NCI-H2196 treated with DMSO at 0.1 percent for 48 hours (cell line): ENCODE measurements around the gene CEP126.
A peak's percentile ranks its signal among the peaks of the same experiment; 100 is the strongest.
"Not testable (repeated sequence)": the region's sequence is repeated elsewhere in the genome, so short reads cannot be mapped to it uniquely, and the experiment has no call there.

Experiments
- DNase-seq: peaks from one replicate; lab custom pipeline; 2025; ENCODE audit not compliant: unreplicated experiment; lab: John Stamatoyannopoulos, UW

Gene CEP126

GRCh38 chr11:101931692-101932091, 16.9 kb downstream of the CEP126 start:
- DNase-seq, result no peak

DNA sequence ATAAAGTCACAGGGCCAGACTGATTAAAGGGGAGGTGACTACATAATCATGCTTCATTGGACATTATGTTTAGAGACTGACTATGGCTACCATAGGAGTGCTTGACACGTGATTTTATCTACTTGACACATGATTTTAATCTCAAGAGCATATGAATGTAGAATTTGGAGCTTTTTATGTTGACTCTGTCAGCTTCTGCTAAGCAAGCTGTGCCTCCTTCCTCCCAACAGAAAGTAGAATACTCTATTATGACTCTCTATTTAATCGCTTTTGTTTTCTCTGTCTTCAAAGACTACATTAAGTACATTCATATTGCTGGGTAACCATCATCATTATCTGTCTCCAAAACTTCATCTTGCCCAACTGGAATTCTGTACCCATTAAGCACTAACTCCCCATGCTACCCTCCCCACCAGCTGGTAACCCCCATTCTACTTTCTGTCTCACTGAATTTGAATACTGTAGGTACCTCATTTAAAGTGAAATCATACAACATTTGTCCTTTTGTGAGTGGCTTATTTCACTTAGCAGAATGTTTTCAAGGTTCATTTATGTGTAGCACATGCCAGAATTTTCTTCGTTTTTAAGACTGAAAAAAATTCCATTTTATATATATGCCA, 26.2 kb downstream of the CEP126 start:
- DNase-seq, result no peak

GRCh38 chr11:101944923-101945322, 30.1 kb downstream of the CEP126 start:
- no peak for DNase-seq

DNA sequence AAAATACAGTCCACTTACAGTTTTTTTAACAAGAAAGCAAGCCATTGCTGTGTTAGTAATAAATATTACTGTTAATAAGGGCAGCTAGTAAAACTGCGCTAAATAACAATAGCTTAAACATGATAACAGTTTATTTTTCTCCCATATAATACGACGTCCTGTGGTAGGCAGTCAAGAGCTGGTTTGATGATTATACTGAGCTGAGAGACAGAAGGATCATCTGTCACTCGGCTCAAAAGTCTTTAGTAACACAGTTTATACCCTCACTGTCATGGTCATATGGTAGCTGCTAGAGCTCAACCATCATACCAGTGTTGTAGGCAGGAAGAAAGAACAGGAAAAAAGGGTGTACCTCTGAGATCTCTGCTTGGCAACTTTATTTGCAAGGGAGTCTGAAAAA, 30.6 kb downstream of the CEP126 start:
- no peak for DNase-seq

- no peak for DNase-seq
These were observed 34.9 kb downstream of the CEP126 start for GRCh38 chr11:101949680-101950220.

DNA sequence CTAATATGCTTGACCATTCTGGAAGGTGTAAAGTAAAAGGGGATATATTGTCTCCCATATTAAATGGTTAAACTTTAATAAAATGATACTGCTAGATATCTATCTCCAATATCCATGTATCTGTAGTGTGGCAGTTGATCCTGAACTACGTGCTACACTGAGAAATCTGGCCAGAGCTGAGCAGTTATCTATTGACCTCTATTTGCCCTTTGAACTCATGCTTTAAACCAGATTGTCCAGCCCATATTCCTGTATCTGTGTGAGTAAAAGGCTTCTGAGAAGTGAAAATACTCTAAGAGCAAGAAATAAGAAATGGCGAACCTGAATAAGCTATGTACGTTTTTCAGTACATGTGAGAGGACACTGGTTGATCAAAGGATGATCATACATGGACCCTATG, 40.5 kb downstream of the CEP126 start:
- no peak for DNase-seq

DNA sequence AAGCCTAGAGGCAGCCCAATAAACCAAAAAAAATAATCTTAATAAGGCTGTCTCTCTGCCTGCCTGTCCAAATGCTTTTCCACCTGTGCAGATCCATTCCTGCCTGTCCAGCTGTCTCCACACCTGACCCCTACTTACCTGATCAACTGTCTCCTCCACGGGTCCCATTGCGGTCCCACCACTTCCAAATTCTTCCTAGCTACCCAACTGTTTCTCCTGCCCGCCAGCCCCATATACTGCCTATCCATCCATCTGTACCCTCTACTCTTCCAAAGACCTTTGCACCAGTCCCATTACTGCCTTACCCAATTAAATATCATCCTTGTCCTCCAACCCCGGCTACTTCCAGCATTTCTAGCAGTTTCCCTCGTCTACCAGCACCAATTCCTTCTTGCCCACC, 40.9 kb downstream of the CEP126 start:
- DNase-seq, result no peak

DNA sequence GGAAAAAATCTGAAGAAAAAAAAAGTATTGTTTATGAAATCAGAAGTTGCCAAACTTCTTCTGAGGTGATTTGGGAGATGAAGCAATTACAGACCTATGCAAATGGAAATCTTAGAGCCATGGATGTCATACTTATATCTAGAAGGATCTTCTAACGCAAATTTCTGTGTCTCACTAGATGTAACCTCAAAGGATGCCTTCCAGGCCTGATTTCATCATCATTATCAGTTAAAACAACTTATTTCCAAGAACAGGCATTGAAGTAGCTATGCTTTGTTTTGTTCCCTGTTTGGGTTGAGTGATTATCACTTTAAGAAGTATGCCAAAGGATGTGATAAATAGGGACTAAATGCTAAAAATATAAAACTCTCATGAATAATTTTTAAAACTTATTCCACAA, 45.4 kb downstream of the CEP126 start:
- no peak for DNase-seq

- not testable (repeated sequence) for DNase-seq
These were observed 49.4 kb downstream of the CEP126 start for GRCh38 chr11:101964200-101964599.

- no peak for DNase-seq
These were observed 59.4 kb downstream of the CEP126 start for GRCh38 chr11:101974255-101974654.

GRCh38 chr11:101974771-101975170, 60.0 kb downstream of the CEP126 start:
- DNase-seq, result no peak

GRCh38 chr11:101975734-101976133, 60.9 kb downstream of the CEP126 start:
- no peak for DNase-seq

DNA sequence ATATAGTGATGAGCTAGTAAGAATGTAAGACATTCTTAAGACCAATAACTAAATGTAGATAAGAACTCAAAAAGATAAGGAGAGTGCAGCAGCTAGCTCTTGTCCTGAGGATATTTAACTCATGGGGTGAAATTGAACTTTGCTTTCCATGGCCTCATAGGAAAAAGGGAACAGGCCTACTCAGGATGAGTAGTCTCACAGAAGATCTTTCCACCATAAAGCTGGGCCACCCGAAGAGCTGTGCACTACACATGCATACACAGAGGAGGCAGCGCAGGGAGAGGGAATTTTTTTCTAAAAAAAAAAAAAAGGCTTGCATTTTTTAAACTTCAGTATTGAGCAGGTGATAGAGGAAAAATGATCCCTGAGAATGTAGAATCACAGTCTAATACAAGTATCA, 72.6 kb downstream of the CEP126 start:
- no peak for DNase-seq

GRCh38 chr11:101993172-101993571, 78.4 kb downstream of the CEP126 start:
- no peak for DNase-seq

DNA sequence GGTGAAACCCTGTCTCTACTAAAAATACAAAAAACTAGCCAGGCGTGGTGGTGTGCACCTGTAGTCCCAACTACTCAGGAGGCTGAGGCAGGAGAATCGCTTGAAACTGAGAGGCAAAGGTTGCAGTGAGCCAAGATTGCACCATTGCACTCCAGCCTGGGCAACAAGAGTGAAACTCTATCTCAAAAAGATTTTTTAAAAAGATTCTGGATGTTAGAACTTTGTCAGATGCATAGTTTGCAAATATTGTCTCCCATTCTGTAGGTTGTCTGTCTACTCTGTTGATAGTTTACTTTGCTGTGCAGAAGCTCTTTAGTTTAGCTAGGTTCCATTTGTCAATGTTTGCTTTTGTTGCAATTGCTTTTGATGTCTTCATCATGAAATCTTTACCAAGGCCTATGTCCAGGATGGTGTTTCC, 79.3 kb downstream of the CEP126 start:
- DNase-seq, result not testable (repeated sequence)

DNA sequence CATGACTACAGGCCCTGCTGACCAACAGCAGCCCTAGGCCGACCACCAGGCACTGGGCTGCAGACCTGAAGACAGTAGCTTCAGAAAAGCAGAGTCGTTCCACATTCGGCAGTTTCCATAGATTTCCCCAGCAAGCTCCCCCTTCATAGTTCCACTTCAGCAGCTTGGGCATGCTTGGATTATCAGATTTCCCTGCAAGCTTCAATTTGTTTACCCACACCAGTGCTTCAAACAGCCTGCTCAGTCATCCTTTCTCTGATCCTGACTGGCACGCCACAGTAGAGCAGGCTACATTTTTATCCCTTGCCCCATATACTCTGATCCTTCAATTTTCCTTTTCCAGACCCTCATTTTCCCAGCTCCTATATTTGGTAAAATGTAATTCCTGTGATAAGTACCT, 81.3 kb downstream of the CEP126 start:
- DNase-seq, result no peak

DNA sequence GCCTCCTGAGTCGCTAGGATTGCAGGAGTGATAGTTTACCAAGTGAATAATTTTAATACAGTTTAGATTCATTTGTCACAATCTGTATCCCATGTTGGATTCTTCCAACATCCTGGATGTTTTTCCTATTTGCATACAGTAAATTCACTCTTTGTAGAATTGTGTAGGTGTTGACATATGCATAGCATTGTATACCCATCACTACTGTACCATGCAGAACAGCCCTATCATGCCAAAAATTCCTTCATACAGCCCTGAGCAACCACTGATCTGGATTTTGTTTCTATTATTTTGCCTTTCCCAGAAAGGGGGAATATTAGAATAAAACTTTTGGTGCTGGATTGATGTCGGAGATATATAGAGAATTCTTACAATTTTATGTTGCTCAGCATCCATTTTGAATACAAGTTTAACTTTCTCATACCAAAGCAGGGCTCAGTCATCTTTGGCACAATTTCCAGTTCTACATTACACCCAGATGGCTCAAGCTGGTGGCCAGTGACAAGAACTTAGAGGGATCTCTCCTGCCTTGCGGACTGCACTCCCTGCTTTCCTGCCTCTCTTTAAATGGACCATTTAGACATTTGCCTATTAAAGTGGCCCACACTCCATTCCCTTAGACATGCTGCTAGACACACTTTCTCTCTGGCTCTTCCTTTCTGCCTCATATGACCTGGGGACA, 87.0 kb downstream of the CEP126 start:
- no peak for DNase-seq

- DNase-seq, result no peak
These were observed 89.4 kb downstream of the CEP126 start for GRCh38 chr11:102004220-102004619.

DNA sequence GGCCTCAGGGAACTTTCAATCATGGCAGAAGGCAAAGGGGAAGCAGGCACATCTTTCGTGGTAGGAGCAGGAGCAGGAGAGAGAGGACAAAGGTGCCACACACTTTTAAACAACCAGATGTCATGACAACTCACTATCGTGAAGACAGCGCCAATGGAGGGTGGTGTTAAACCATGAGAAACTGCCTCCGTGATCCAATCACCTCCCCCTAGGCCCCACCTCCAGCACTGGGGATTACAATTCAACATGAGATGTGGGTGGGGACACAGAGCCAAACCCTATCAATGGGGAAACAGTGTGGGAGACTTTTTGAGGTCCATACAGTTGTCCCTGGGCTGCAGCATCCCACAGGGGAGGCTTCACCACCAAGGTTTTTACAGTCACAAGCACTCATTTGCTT, 90.5 kb downstream of the CEP126 start:
- no peak for DNase-seq

- DNase-seq, result no peak
These were observed 92.2 kb downstream of the CEP126 start for GRCh38 chr11:102006835-102007566.

GRCh38 chr11:102007567-102008437, 93.0 kb downstream of the CEP126 start:
- DNase-seq, result peak; percentile 45
